BE2C (cell line): ENCODE results near the gene BIRC6.

Experiments used
- DNase-seq: peaks from one replicate; pipeline ENCODE4 v3.0.0-alpha.2; 2020
- H3K27me3 ChIP-seq: fragments of 250-450 bp; sonication (Bioruptor Pico); 2 replicates; pipeline ENCODE4 v1.5.1; 2020; ENCODE audit warnings: mild to moderate bottlenecking
- H3K36me3 ChIP-seq: fragments of 250-450 bp; sonication (Bioruptor Pico); 2 replicates; pipeline ENCODE4 v1.5.1; 2020; ENCODE audit warnings: mild to moderate bottlenecking
- H3K4me1 ChIP-seq: fragments of 250-450 bp; sonication (Bioruptor Pico); 2 replicates; pipeline ENCODE4 v1.5.1; 2020
- H3K4me3 ChIP-seq: 2 replicates; pipeline ENCODE4 v1.5.1; 2011; ENCODE audit warnings: low read depth, low read length
- H3K9me3 ChIP-seq: fragments of 250-450 bp; sonication (Bioruptor Pico); 2 replicates; pipeline ENCODE4 v1.5.1; 2020
- TF ChIP-seq, protein P1 (sequence below): IDR thresholded peaks from 2 replicates; pipeline ENCODE4 v1.5.1; 2012; ENCODE audit warnings: mild to moderate bottlenecking, low read depth, low read length

BIRC6 gene

GRCh38 chr2:32614084-32614483, 257.3 kb downstream of the BIRC6 start:
- Histone ChIP-seq H3K9me3 (no peaks in the 10 kb centered on the region), H3K4me1 (no peaks in the 10 kb centered on the region), H3K36me3 (peaks cover 42% of the 10 kb centered on the region), H3K27me3 (no peaks in the 10 kb centered on the region), H3K4me3 (no peak overlapping the region)
- DNase-seq = no peak
- TF ChIP-seq, protein P1, sequence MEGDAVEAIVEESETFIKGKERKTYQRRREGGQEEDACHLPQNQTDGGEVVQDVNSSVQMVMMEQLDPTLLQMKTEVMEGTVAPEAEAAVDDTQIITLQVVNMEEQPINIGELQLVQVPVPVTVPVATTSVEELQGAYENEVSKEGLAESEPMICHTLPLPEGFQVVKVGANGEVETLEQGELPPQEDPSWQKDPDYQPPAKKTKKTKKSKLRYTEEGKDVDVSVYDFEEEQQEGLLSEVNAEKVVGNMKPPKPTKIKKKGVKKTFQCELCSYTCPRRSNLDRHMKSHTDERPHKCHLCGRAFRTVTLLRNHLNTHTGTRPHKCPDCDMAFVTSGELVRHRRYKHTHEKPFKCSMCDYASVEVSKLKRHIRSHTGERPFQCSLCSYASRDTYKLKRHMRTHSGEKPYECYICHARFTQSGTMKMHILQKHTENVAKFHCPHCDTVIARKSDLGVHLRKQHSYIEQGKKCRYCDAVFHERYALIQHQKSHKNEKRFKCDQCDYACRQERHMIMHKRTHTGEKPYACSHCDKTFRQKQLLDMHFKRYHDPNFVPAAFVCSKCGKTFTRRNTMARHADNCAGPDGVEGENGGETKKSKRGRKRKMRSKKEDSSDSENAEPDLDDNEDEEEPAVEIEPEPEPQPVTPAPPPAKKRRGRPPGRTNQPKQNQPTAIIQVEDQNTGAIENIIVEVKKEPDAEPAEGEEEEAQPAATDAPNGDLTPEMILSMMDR = no peak

GRCh38 chr2:32617599-32618189, 260.9 kb downstream of the BIRC6 start:
- Histone ChIP-seq H3K27me3 (no peaks in the 10 kb centered on the region), H3K4me1 (no peaks in the 10 kb centered on the region), H3K36me3 (peaks cover 52% of the 10 kb centered on the region), H3K9me3 (no peaks in the 10 kb centered on the region), H3K4me3 (no peak overlapping the region)
- no peak for DNase-seq
- TF ChIP-seq, protein P1 = no peak

DNA sequence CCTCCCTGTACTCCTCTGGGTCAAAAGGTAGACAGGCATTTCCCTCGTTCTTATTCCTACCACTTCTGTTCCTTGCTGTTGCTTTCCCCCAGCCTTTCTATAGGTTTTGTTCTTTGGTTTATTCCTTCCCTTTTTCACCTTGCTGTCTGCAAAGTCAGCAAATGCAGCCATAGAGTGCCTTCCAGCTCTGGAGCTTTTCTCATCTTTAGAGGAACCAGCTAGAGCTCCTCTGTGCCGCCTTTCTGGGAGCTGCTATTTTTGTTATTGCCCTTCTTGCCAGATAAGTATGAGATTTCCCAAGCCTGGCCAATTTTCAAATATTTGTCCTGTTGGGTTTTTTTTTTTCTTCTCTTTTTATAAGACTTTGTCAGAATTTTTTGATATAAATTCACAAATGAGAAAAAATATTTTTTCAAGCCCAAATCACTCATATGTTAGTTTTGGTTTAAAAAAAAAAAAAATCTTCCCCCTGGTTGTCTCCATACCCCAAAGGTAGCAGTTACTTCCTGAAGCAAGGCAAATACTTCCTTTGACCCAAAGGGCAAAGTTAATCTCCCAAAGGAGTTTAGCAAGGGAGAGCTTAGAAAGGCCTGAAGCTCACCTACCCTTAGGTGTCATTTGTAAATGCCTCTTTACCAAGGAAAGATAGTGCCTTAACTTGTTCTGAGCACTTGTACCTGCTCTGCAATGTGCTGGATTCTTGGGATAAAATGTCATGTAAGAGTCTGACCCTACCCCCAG, 265.9 kb downstream of the BIRC6 start:
- TF ChIP-seq, protein P1 = no peak
- Histone ChIP-seq H3K36me3 (peaks cover 29% of the 10 kb centered on the region), H3K4me3 (no peak overlapping the region), H3K4me1 (no peaks in the 10 kb centered on the region), H3K9me3 (no peaks in the 10 kb centered on the region), H3K27me3 (no peaks in the 10 kb centered on the region)
- no peak for DNase-seq

DNA sequence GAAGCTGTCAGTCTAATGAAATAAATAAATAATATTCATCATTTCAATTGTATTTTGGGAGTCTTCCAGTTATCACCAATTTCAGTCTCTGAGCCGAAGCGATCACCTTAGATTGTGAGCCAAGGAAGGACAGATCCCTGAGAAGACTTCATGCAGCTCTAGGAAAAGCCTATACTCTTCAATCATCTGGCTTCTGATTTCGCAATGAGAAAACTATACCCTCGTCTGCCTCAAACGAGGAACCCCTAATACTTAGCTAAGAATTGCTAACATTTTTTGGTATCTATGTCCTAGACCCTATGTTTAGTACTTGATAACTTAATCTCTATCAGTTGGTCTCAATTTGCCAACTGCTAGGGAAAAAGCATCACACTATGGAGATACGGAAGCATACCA, 266.5 kb downstream of the BIRC6 start:
- no peak for DNase-seq
- Histone ChIP-seq H3K27me3 (no peaks in the 10 kb centered on the region), H3K4me3 (no peak overlapping the region), H3K9me3 (no peaks in the 10 kb centered on the region), H3K4me1 (no peaks in the 10 kb centered on the region), H3K36me3 (peaks cover 27% of the 10 kb centered on the region)
- TF ChIP-seq, protein P1 = no peak

DNA sequence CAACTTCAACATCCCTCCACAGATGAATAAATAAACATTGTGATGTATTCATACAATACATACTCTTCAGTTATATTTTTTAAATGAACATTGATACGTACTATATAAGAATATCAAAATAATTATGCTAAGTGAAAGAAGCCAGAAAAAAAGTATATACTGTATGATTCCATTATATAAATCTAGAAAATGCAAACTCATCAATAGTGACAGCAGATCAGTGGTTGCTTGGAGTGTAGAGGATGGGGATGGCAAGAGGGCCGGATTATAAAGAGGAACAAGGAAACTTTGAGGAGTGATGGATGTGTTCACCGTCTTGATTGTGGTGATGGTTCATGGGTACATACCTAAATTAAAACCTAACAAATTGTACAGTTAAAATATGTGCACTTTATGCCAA, 268.0 kb downstream of the BIRC6 start:
- TF ChIP-seq, protein P1 = no peak
- H3K4me3 ChIP-seq = no peak overlapping the region
- no peak for DNase-seq

DNA sequence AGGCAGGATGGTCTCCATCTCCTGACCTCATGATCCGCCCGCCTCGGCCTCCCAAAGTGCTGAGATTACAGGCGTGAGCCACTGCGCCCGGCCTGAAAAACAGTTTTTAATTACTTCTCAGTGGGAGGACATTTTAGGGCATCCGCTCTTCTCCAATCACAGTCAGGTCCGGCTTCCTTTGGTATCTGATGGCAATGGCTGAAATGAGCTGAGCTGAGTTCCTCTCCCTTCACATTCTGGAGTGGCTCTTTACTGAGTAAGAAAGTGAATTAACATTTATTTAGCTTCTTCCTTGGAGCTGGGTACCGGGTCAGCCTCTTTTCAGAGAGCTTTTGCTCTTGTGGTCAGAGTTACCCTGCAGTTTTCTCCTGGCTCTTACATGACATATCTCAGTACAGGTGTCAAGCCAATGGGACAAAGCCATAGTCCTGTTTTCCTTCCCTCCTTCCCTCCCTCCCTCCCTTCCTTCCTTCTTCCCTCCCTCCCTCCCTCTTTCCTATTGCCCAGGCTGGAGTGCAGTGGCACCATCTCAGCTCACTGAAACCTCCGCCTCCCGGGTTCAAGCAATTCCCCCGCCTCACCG, 269.9 kb downstream of the BIRC6 start:
- DNase-seq = no peak
- Histone ChIP-seq H3K4me3 (no peak overlapping the region), H3K4me1 (no peaks in the 10 kb centered on the region), H3K27me3 (no peaks in the 10 kb centered on the region), H3K9me3 (no peaks in the 10 kb centered on the region), H3K36me3 (peaks cover 9% of the 10 kb centered on the region)
- TF ChIP-seq, protein P1 = no peak

More for the DNA sequence above, 268.0 kb downstream of the BIRC6 start:
- H3K4me1 ChIP-seq = no peaks in the 10 kb centered on the region
- peaks cover 15% of the 10 kb centered on the region for H3K36me3 ChIP-seq
- no peaks in the 10 kb centered on the region for H3K9me3 ChIP-seq
- no peaks in the 10 kb centered on the region for H3K27me3 ChIP-seq
